Trophoblast cell (in vitro differentiated cells and primary cell): Measurements from ENCODE around the gene KRT33B.
A peak's percentile ranks its signal among the peaks of the same experiment; 100 is the strongest.
"Not testable (repeated sequence)": the region's sequence is repeated elsewhere in the genome, so short reads cannot be mapped to it uniquely, and the experiment has no call there.

Source experiments
- DNase-seq, 2 donors: peaks; one replicate each; pipeline ENCODE4 v3.0.0-alpha.2; 2016
- H2AFZ ChIP-seq: 2 replicates; pipeline ENCODE4 v1.6.1; 2013; ENCODE audit warnings: low read length, moderate library complexity, mild to moderate bottlenecking; ENCODE audit not compliant: insufficient read depth, poor library complexity
- H2AK5ac ChIP-seq: 2 replicates; pipeline ENCODE4 v1.6.1; 2013; ENCODE audit warnings: mild to moderate bottlenecking, low read length
- H2BK120ac ChIP-seq: 2 replicates; pipeline ENCODE4 v1.6.1; 2013; ENCODE audit warnings: low read length, mild to moderate bottlenecking, moderate library complexity; ENCODE audit not compliant: insufficient read depth, poor library complexity
- H2BK12ac ChIP-seq: 2 replicates; pipeline ENCODE4 v1.6.1; 2013; ENCODE audit warnings: mild to moderate bottlenecking, low read length, moderate library complexity
- H2BK5ac ChIP-seq: 2 replicates; pipeline ENCODE4 v1.6.1; 2013; ENCODE audit warnings: low read length, low read depth, moderate library complexity, mild to moderate bottlenecking; ENCODE audit not compliant: poor library complexity
- H3K14ac ChIP-seq: 2 replicates; pipeline ENCODE4 v1.6.1; 2013; ENCODE audit warnings: mild to moderate bottlenecking, low read length
- H3K18ac ChIP-seq: 2 replicates; pipeline ENCODE4 v1.6.1; 2013; ENCODE audit warnings: mild to moderate bottlenecking, low read length
- H3K23ac ChIP-seq: 2 replicates; pipeline ENCODE4 v1.6.1; 2013; ENCODE audit warnings: low read length
- H3K27ac ChIP-seq: 2 replicates; pipeline ENCODE4 v1.5.1; 2013; ENCODE audit warnings: low read depth, mild to moderate bottlenecking, inconsistent platforms, low read length, moderate library complexity
- H3K27me3 ChIP-seq: 2 replicates; pipeline ENCODE4 v1.6.1; 2013; ENCODE audit warnings: inconsistent platforms, mild to moderate bottlenecking, low read length, moderate library complexity; ENCODE audit not compliant: insufficient read depth
- H3K36me3 ChIP-seq, 2 experiments: 1 replicate in 1 of 2; 2 replicates in 1 of 2; pipeline ENCODE4 v1.6.1; 2013; ENCODE audit warnings: low read length in 2 of 2, mild to moderate bottlenecking in 2 of 2, moderate library complexity in 1 of 2; ENCODE audit not compliant: insufficient read depth in 2 of 2, control insufficient read depth in 1 of 2
- H3K4ac ChIP-seq: 2 replicates; pipeline ENCODE4 v1.6.1; 2013; ENCODE audit warnings: low read depth, mild to moderate bottlenecking, low read length, moderate library complexity
- H3K4me1 ChIP-seq, 2 experiments: 1 replicate in 1 of 2; 2 replicates in 1 of 2; pipeline ENCODE4 v1.6.1; 2013; ENCODE audit warnings: low read length in 2 of 2, mild to moderate bottlenecking in 2 of 2, moderate library complexity in 1 of 2; ENCODE audit not compliant: insufficient read depth in 2 of 2, control insufficient read depth in 1 of 2
- H3K4me2 ChIP-seq: 2 replicates; pipeline ENCODE4 v1.6.1; 2013; ENCODE audit warnings: inconsistent platforms, mild to moderate bottlenecking, low read length, moderate library complexity
- H3K4me3 ChIP-seq: 2 replicates; pipeline ENCODE4 v1.5.1; 2013; ENCODE audit warnings: mild to moderate bottlenecking, low read depth, low read length, inconsistent platforms
- H3K79me1 ChIP-seq: one replicate; pipeline ENCODE4 v1.6.1; 2013; ENCODE audit warnings: low read length
- H3K79me2 ChIP-seq: 2 replicates; pipeline ENCODE4 v1.6.1; 2013; ENCODE audit warnings: low read length, mild to moderate bottlenecking; ENCODE audit not compliant: control insufficient read depth, insufficient read depth, poor library complexity
- H3K9ac ChIP-seq: 2 replicates; pipeline ENCODE4 v1.6.1; 2013; ENCODE audit warnings: mild to moderate bottlenecking, low read length
- H3K9me3 ChIP-seq: 2 replicates; pipeline ENCODE4 v1.6.1; 2013; ENCODE audit warnings: low read depth, mild to moderate bottlenecking, control low read depth, inconsistent platforms, low read length; ENCODE audit not compliant: insufficient read depth
- H4K12ac ChIP-seq: 2 replicates; pipeline ENCODE4 v1.6.1; 2013; ENCODE audit warnings: low read depth, mild to moderate bottlenecking, low read length, moderate library complexity
- H4K8ac ChIP-seq: 2 replicates; pipeline ENCODE4 v1.6.1; 2013; ENCODE audit warnings: low read depth, mild to moderate bottlenecking, low read length, moderate library complexity
- H4K91ac ChIP-seq: one replicate; pipeline ENCODE4 v1.6.1; 2013; ENCODE audit warnings: low read depth, mild to moderate bottlenecking, low read length, moderate library complexity
- WGBS: extraction: QIAGEN DNeasy Blood & Tissue Kit; methylation state at CpG from one replicate; pipeline ENCODE4 v1.1.7; 2013; ENCODE audit warnings: missing lambda C conversion rate; ENCODE audit not compliant: insufficient read length, insufficient coverage; ENCODE audit errors: extremely low coverage; 5-methylcytosine and 5-hydroxymethylcytosine counted together

The KRT33B gene

GRCh38 chr17:41350381-41350878 is 19.2 kb downstream of the KRT33B start, which contains the start of gene KRT33A:
Gene KRT33A, minus strand, starts transcription at chr17:41350828. Its CDS starts 61 bp downstream, at chr17:41350767.
- not testable (repeated sequence) for H3K9me3 ChIP-seq, H3K14ac ChIP-seq, H3K4me1 ChIP-seq

GRCh38 chr17:41347869-41348760 is 21.5 kb downstream of the KRT33B start:
- Histone ChIP-seq H3K9ac (no peak overlapping the region), H3K79me2 (no peaks in the 10 kb centered on the region), H4K12ac (no peak overlapping the region), H3K4me1 (no peaks in the 10 kb centered on the region), H3K23ac (no peak overlapping the region), H4K91ac (no peak overlapping the region), H2AK5ac (no peak overlapping the region), H3K79me1 (peaks cover 3% of the 10 kb centered on the region), H4K8ac (no peak overlapping the region), H3K4ac (no peak overlapping the region), H3K27ac (no peak overlapping the region), H3K27me3 (no peaks in the 10 kb centered on the region), H2BK120ac (no peak overlapping the region), H2BK5ac (no peak overlapping the region), H3K18ac (no peak overlapping the region), H3K4me3 (no peak overlapping the region), H3K14ac (no peak overlapping the region), H3K9me3 (no peaks in the 10 kb centered on the region), H2BK12ac (no peak overlapping the region), H3K36me3 (no peaks in the 10 kb centered on the region), H2AFZ (no peak overlapping the region), H3K4me2 (no peak overlapping the region)
- no CpG with 5 or more reads among the region's 7 CpGs for WGBS
- peak; percentile 77 to 81 for DNase-seq

More at GRCh38 chr17:41350381-41350878, 19.2 kb downstream of the KRT33B start, which contains the start of gene KRT33A:
- not testable (repeated sequence) for H2BK5ac ChIP-seq, H3K4me3 ChIP-seq, H2AFZ ChIP-seq, H3K4ac ChIP-seq, H3K36me3 ChIP-seq, H3K27me3 ChIP-seq, H2BK12ac ChIP-seq, H2AK5ac ChIP-seq, H3K27ac ChIP-seq, H3K23ac ChIP-seq, H3K79me2 ChIP-seq, H3K4me2 ChIP-seq, H4K8ac ChIP-seq, H3K18ac ChIP-seq, H4K91ac ChIP-seq, H3K79me1 ChIP-seq, H4K12ac ChIP-seq, H2BK120ac ChIP-seq, H3K9ac ChIP-seq, DNase-seq
- no CpG with 5 or more reads among the region's 16 CpGs for WGBS

- no CpG with 5 or more reads among the region's 16 CpGs for WGBS
- not testable (repeated sequence) for H2AFZ ChIP-seq, H3K4me2 ChIP-seq, H3K27me3 ChIP-seq, H3K23ac ChIP-seq, H2BK5ac ChIP-seq, H3K4me3 ChIP-seq, H3K79me2 ChIP-seq, H3K36me3 ChIP-seq, H3K9me3 ChIP-seq, H2AK5ac ChIP-seq, H3K4me1 ChIP-seq, H3K27ac ChIP-seq, H2BK12ac ChIP-seq, H3K4ac ChIP-seq, H3K9ac ChIP-seq, H2BK120ac ChIP-seq, H3K79me1 ChIP-seq, H3K18ac ChIP-seq, H3K14ac ChIP-seq, H4K12ac ChIP-seq, H4K91ac ChIP-seq, H4K8ac ChIP-seq
- DNase-seq = peak in 1 of 2 donors; percentile 28
Measured at GRCh38 chr17:41346421-41346820, 23.2 kb downstream of the KRT33B start.

GRCh38 chr17:41345992-41346391 is 23.6 kb downstream of the KRT33B start:
- WGBS = no CpG with 5 or more reads among the region's 3 CpGs
- no peak overlapping the region for H3K18ac ChIP-seq

More at GRCh38 chr17:41345992-41346391, 23.6 kb downstream of the KRT33B start:
- Histone ChIP-seq H4K8ac (no peak overlapping the region), H3K4ac (no peak overlapping the region), H3K14ac (no peak overlapping the region), H2BK5ac (no peak overlapping the region), H3K27ac (no peak overlapping the region), H4K91ac (no peak overlapping the region), H3K79me2 (no peaks in the 10 kb centered on the region), H4K12ac (no peak overlapping the region), H3K4me2 (no peak overlapping the region), H3K4me1 (no peaks in the 10 kb centered on the region), H3K79me1 (peaks cover 3% of the 10 kb centered on the region), H3K27me3 (no peaks in the 10 kb centered on the region), H2BK120ac (no peak overlapping the region), H2BK12ac (no peak overlapping the region), H3K4me3 (no peak overlapping the region), H3K9ac (no peak overlapping the region), H3K9me3 (peaks cover 3% of the 10 kb centered on the region), H3K36me3 (no peaks in the 10 kb centered on the region), H2AFZ (no peak overlapping the region), H3K23ac (no peak overlapping the region), H2AK5ac (no peak overlapping the region)
- no peak for DNase-seq
